ENCODE data around the gene CASP3. TPM values are rescaled to one million over a fixed set of nuclear protein-coding genes. Genes with fewer than 3 reads are reported as not detected.

Gene CASP3
- total and polyA plus RNA-seq, 2 experiments from 2014 or later: 53.6 to 81.2 TPM

GRCh38 chr4:184674011-184674410, 24.8 kb upstream of the CASP3 start:
- H3K27ac ChIP-seq: no peak overlapping the region
- H3K4me3 ChIP-seq: no peak overlapping the region
- H3K4me1 ChIP-seq (ENCODE audit: insufficient read depth): no peaks in the 10 kb centered on the region
- no peaks in the 10 kb centered on the region for H3K9me2 ChIP-seq (replicated peaks; ENCODE audit: insufficient read depth)
- no peak overlapping the region for H2AFZ ChIP-seq
- no peaks in the 10 kb centered on the region for H3K27me3 ChIP-seq
- H3K9me3 ChIP-seq (ENCODE audit: low read depth): no peaks in the 10 kb centered on the region
- no peaks in the 10 kb centered on the region for H4K20me1 ChIP-seq (ENCODE audit: insufficient read depth, poor library complexity, severe bottlenecking)
- no peak for DNase-seq (ENCODE audit: low spot score)
- WGBS (ENCODE audit: low lambda C conversion rate, missing lambda C conversion rate): 97% methylated on average over 4 of the region's 4 CpGs
- H3K36me3 ChIP-seq (replicated peaks; ENCODE audit: insufficient read depth, low read depth): no peaks in the 10 kb centered on the region
- H3K79me2 ChIP-seq: no peaks in the 10 kb centered on the region
- TF ChIP-seq EZH2 (IDR thresholded peaks at IDR 0.05; ENCODE audit: borderline replicate concordance): no peak
- TF ChIP-seq, protein P1, sequence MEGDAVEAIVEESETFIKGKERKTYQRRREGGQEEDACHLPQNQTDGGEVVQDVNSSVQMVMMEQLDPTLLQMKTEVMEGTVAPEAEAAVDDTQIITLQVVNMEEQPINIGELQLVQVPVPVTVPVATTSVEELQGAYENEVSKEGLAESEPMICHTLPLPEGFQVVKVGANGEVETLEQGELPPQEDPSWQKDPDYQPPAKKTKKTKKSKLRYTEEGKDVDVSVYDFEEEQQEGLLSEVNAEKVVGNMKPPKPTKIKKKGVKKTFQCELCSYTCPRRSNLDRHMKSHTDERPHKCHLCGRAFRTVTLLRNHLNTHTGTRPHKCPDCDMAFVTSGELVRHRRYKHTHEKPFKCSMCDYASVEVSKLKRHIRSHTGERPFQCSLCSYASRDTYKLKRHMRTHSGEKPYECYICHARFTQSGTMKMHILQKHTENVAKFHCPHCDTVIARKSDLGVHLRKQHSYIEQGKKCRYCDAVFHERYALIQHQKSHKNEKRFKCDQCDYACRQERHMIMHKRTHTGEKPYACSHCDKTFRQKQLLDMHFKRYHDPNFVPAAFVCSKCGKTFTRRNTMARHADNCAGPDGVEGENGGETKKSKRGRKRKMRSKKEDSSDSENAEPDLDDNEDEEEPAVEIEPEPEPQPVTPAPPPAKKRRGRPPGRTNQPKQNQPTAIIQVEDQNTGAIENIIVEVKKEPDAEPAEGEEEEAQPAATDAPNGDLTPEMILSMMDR (IDR thresholded peaks at IDR 0.05; ENCODE audit: poor library complexity): no peak
- TF ChIP-seq EZH2phosphoT487 (IDR thresholded peaks at IDR 0.05; ENCODE audit: low read depth, severe bottlenecking, unreplicated experiment): no peak
- H3K4me2 ChIP-seq: no peak overlapping the region

GRCh38 chr4:184672741-184673140, 23.5 kb upstream of the CASP3 start:
- Histone ChIP-seq H3K4me1 (ENCODE audit: insufficient read depth) (no peaks in the 10 kb centered on the region), H3K4me2 (no peak overlapping the region), H3K36me3 (replicated peaks; ENCODE audit: insufficient read depth, low read depth) (no peaks in the 10 kb centered on the region), H3K9me2 (replicated peaks; ENCODE audit: insufficient read depth) (no peaks in the 10 kb centered on the region), H4K20me1 (ENCODE audit: insufficient read depth, poor library complexity, severe bottlenecking) (no peaks in the 10 kb centered on the region), H3K4me3 (no peak overlapping the region), H3K79me2 (no peaks in the 10 kb centered on the region), H3K27me3 (no peaks in the 10 kb centered on the region), H3K9me3 (ENCODE audit: low read depth) (no peaks in the 10 kb centered on the region), H2AFZ (no peak overlapping the region), H3K27ac (no peak overlapping the region)
- DNase-seq (ENCODE audit: low spot score): no peak
- WGBS (ENCODE audit: low lambda C conversion rate, missing lambda C conversion rate): 95% methylated on average over 6 of the region's 6 CpGs
- no peak for TF ChIP-seq EZH2 (IDR thresholded peaks at IDR 0.05; ENCODE audit: borderline replicate concordance)
- TF ChIP-seq EZH2phosphoT487 (IDR thresholded peaks at IDR 0.05; ENCODE audit: low read depth, severe bottlenecking, unreplicated experiment): no peak
- TF ChIP-seq, protein P1 (IDR thresholded peaks at IDR 0.05; ENCODE audit: poor library complexity): no peak

DNA sequence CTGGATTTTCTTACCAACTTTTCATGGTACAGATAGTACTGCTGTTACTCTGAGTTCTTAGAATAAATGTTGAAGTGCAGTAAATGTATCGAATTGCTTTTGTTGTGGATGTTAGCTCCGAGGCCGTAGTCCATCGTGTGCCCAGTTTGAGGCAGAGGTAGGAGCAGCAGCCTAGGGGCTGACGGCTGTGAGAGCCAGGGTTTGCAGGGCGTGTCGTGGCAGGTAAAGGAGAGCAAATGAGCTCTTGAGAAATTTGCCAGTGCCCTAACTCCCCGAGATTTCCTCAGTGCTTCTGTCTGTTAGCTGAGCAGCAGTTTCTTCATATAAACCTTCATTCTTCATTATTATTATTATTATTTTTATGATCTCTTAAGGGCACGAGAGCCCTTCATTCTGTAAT, 21.9 kb upstream of the CASP3 start:
- WGBS (ENCODE audit: low lambda C conversion rate, missing lambda C conversion rate): 95% methylated on average over 9 of the region's 9 CpGs
- Histone ChIP-seq H3K9me2 (replicated peaks; ENCODE audit: insufficient read depth) (no peaks in the 10 kb centered on the region), H3K27me3 (no peaks in the 10 kb centered on the region), H3K79me2 (no peaks in the 10 kb centered on the region), H3K4me1 (ENCODE audit: insufficient read depth) (no peaks in the 10 kb centered on the region), H3K4me3 (no peak overlapping the region), H3K27ac (no peak overlapping the region), H3K4me2 (no peak overlapping the region), H3K9me3 (ENCODE audit: low read depth) (no peaks in the 10 kb centered on the region), H4K20me1 (ENCODE audit: insufficient read depth, poor library complexity, severe bottlenecking) (no peaks in the 10 kb centered on the region), H3K36me3 (replicated peaks; ENCODE audit: insufficient read depth, low read depth) (no peaks in the 10 kb centered on the region), H2AFZ (no peak overlapping the region)
- TF ChIP-seq, protein P1 (IDR thresholded peaks at IDR 0.05; ENCODE audit: poor library complexity): no peak
- TF ChIP-seq EZH2 (IDR thresholded peaks at IDR 0.05; ENCODE audit: borderline replicate concordance): no peak
- no peak for TF ChIP-seq EZH2phosphoT487 (IDR thresholded peaks at IDR 0.05; ENCODE audit: low read depth, severe bottlenecking, unreplicated experiment)
- no peak for DNase-seq (ENCODE audit: low spot score)

DNA sequence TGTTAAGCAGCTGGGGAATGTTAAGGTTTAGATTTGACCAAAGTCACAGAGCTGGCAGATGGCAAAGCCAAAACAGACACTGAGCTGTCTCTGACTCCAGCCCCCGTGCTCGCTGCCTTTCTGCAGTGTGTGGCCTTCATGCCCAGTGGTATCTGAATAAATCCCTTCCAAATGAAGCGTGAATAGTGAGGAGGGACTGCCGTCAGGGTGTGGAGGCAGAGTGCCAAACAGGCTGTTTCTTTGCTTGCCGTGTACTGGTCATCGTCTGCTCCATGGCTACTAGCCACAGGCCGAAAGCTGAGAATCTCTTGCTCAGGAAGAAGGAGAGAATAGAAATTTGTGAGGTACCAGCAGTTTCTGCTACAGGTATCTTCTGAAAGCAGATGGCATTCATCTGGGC, 20.0 kb upstream of the CASP3 start:
- Histone ChIP-seq H2AFZ (no peak overlapping the region), H3K27me3 (no peaks in the 10 kb centered on the region), H3K4me1 (ENCODE audit: insufficient read depth) (no peaks in the 10 kb centered on the region), H3K4me2 (no peak overlapping the region), H3K79me2 (no peaks in the 10 kb centered on the region), H3K9me2 (replicated peaks; ENCODE audit: insufficient read depth) (no peaks in the 10 kb centered on the region), H3K9me3 (ENCODE audit: low read depth) (no peaks in the 10 kb centered on the region), H3K4me3 (no peak overlapping the region), H3K36me3 (replicated peaks; ENCODE audit: insufficient read depth, low read depth) (no peaks in the 10 kb centered on the region), H4K20me1 (ENCODE audit: insufficient read depth, poor library complexity, severe bottlenecking) (no peaks in the 10 kb centered on the region), H3K27ac (no peak overlapping the region)
- TF ChIP-seq EZH2phosphoT487 (IDR thresholded peaks at IDR 0.05; ENCODE audit: low read depth, severe bottlenecking, unreplicated experiment): no peak
- TF ChIP-seq, protein P1 (IDR thresholded peaks at IDR 0.05; ENCODE audit: poor library complexity): no peak
- no peak for TF ChIP-seq EZH2 (IDR thresholded peaks at IDR 0.05; ENCODE audit: borderline replicate concordance)
- no peak for DNase-seq (ENCODE audit: low spot score)
- WGBS (ENCODE audit: low lambda C conversion rate, missing lambda C conversion rate): 94% methylated on average over 7 of the region's 7 CpGs

All from hepatocyte (in vitro differentiated cells).